HepG2 (cell line): ENCODE data around the gene ZXDC. TPM values are rescaled to one million over a fixed set of nuclear protein-coding genes. Genes with fewer than 3 reads are reported as not detected.
A peak's percentile ranks its signal among the peaks of the same experiment; 100 is the strongest.

Experiments
- DNMT1 ChIP-seq: sonication (generic); formaldehyde crosslinking; IDR thresholded peaks from 2 replicates; pipeline ENCODE4 v1.5.1; 2020; ENCODE audit warnings: mild to moderate bottlenecking, missing genetic modification reagents
- EED ChIP-seq: sonication (generic); formaldehyde crosslinking; IDR thresholded peaks from 2 replicates; pipeline ENCODE4 v1.5.0; 2020; ENCODE audit warnings: mild to moderate bottlenecking, missing genetic modification reagents
- HMG20B ChIP-seq: conservative IDR thresholded peaks from 2 replicates; pipeline ENCODE4 v1.6.1; 2016; ENCODE audit warnings: missing genetic modification reagents, missing compliant biosample characterization
- IRX3 ChIP-seq: sonication (generic); formaldehyde crosslinking; IDR thresholded peaks from 2 replicates; pipeline ENCODE4 v1.8.1; 2023; ENCODE audit warnings: mild to moderate bottlenecking, low read depth, missing genetic modification reagents, borderline replicate concordance
- MED8 ChIP-seq: sonication (generic); formaldehyde crosslinking; IDR thresholded peaks from 2 replicates; pipeline ENCODE4 v1.8.1; 2023; ENCODE audit warnings: mild to moderate bottlenecking, missing genetic modification reagents; ENCODE audit not compliant: insufficient replicate concordance
- MYC ChIP-seq: sonication (generic); formaldehyde crosslinking; IDR thresholded peaks from 2 replicates; pipeline ENCODE4 v1.9.0; 2021; ENCODE audit warnings: missing genetic modification reagents, borderline replicate concordance
- NFE2L2 ChIP-seq: fragments of 150-350 bp; IDR thresholded peaks from 2 replicates; pipeline ENCODE4 v1.6.1; 2014; ENCODE audit warnings: low read length
- PHF5A ChIP-seq: IDR thresholded peaks from one replicate; pipeline ENCODE4 v1.6.1; 2018; ENCODE audit warnings: low read depth, missing genetic modification reagents; ENCODE audit not compliant: unreplicated experiment
- RXRA ChIP-seq: sonication (generic); formaldehyde crosslinking; IDR thresholded peaks from 2 replicates; pipeline ENCODE4 v1.5.1; 2020; ENCODE audit warnings: missing genetic modification reagents
- SNAPC5 ChIP-seq: sonication (generic); formaldehyde crosslinking; IDR thresholded peaks from 2 replicates; pipeline ENCODE4 v1.8.1; 2023; ENCODE audit warnings: mild to moderate bottlenecking, missing genetic modification reagents, borderline replicate concordance
- TARDBP ChIP-seq: sonication (generic); formaldehyde crosslinking; IDR thresholded peaks from 2 replicates; pipeline ENCODE4 v1.8.0; 2022; ENCODE audit warnings: mild to moderate bottlenecking, missing genetic modification reagents
- TCF7 ChIP-seq: sonication (generic); IDR thresholded peaks from 2 replicates; pipeline ENCODE4 v1.6.1; 2016; ENCODE audit warnings: antibody characterized with exemption, low read depth
- TFAP4 ChIP-seq: sonication (generic); IDR thresholded peaks from 2 replicates; pipeline ENCODE4 v1.6.1; 2016; ENCODE audit warnings: low read depth, borderline replicate concordance
- TP53 ChIP-seq: sonication (generic); formaldehyde crosslinking; conservative IDR thresholded peaks from 2 replicates; pipeline ENCODE4 v1.4.0; 2020; ENCODE audit warnings: missing genetic modification reagents
- ZNF17 ChIP-seq: sonication (generic); formaldehyde crosslinking; IDR thresholded peaks from 2 replicates; pipeline ENCODE4 v1.5.0; 2020; ENCODE audit warnings: mild to moderate bottlenecking, missing genetic modification reagents
- ZNF205 ChIP-seq: IDR thresholded peaks from 2 replicates; pipeline ENCODE4 v1.6.1; 2018; ENCODE audit warnings: missing biosample characterization, missing genetic modification reagents
- ZNF251 ChIP-seq: sonication (generic); formaldehyde crosslinking; IDR thresholded peaks from 2 replicates; pipeline ENCODE4 v1.9.0; 2021; ENCODE audit warnings: mild to moderate bottlenecking, missing genetic modification reagents
- ZNF33B ChIP-seq: sonication (generic); formaldehyde crosslinking; IDR thresholded peaks from 2 replicates; pipeline ENCODE4 v1.5.1; 2020; ENCODE audit warnings: mild to moderate bottlenecking, missing genetic modification reagents
- ZNF512 ChIP-seq: sonication (generic); formaldehyde crosslinking; IDR thresholded peaks from 2 replicates; pipeline ENCODE4 v1.4.0; 2020; ENCODE audit warnings: mild to moderate bottlenecking, missing genetic modification reagents
- ZNF549 ChIP-seq: sonication (generic); formaldehyde crosslinking; IDR thresholded peaks from 2 replicates; pipeline ENCODE4 v1.5.0; 2020; ENCODE audit warnings: missing genetic modification reagents
- ZNF737 ChIP-seq: sonication (generic); formaldehyde crosslinking; IDR thresholded peaks from 2 replicates; pipeline ENCODE4 v1.5.0; 2020; ENCODE audit warnings: missing genetic modification reagents, mild to moderate bottlenecking, borderline replicate concordance
- ZNF878 ChIP-seq: sonication (generic); formaldehyde crosslinking; IDR thresholded peaks from 2 replicates; pipeline ENCODE4 v1.8.1; 2023; ENCODE audit warnings: mild to moderate bottlenecking, missing genetic modification reagents, moderate library complexity
- polyA plus RNA-seq, 8 experiments: library from polyadenylated mRNA; depleted of rRNA in 3 of 8; stranded (reverse) in 7 of 8; unstranded in 1 of 8; fragments of >200 nt; fragmentation: Illumina TruSeq in 4 of 8; extraction: Trizol in 4 of 8; gene quantifications; 2 replicates each; pipeline versions ENCODE4 v1.2.1 to v1.2.3, GENCODE V29; 2011 to 2016; ENCODE audit warnings: low read depth in 4 of 8, missing spikeins in 1 of 8, mixed read lengths in 1 of 8; ENCODE audit not compliant: insufficient read depth in 1 of 8
- total RNA-seq, 5 experiments: library from RNA; depleted of rRNA; stranded (reverse); fragments of >200 nt; fragmentation: Illumina TruSeq; extraction: Trizol; gene quantifications; 2 replicates each; pipeline ENCODE4 v1.2.3, GENCODE V29; 2016; ENCODE audit warnings: low read depth in 1 of 5
- TF ChIP-seq, protein P1 (sequence below): sonication (generic); formaldehyde crosslinking; IDR thresholded peaks from 2 replicates; pipeline ENCODE4 v1.4.0; 2020; ENCODE audit warnings: missing genetic modification reagents
- TF ChIP-seq, protein P2 (sequence below): sonication (generic); formaldehyde crosslinking; IDR thresholded peaks from 2 replicates; pipeline ENCODE4 v1.4.0; 2020; ENCODE audit warnings: mild to moderate bottlenecking, missing genetic modification reagents

Gene ZXDC
- total and polyA plus RNA-seq, 2 of the 13 experiments (the other 11 are each of a cell fraction or from before 2014, with no cell fraction given): 17.6 to 21.2 TPM

GRCh38 chr3:126522363-126522788 is 46.7 kb upstream of the ZXDC start (continued):
- TF ChIP-seq RXRA (CRISPR knock-in tag): no peak
- no peak for TF ChIP-seq TCF7
- TF ChIP-seq NFE2L2: no peak
- TF ChIP-seq, protein P1, sequence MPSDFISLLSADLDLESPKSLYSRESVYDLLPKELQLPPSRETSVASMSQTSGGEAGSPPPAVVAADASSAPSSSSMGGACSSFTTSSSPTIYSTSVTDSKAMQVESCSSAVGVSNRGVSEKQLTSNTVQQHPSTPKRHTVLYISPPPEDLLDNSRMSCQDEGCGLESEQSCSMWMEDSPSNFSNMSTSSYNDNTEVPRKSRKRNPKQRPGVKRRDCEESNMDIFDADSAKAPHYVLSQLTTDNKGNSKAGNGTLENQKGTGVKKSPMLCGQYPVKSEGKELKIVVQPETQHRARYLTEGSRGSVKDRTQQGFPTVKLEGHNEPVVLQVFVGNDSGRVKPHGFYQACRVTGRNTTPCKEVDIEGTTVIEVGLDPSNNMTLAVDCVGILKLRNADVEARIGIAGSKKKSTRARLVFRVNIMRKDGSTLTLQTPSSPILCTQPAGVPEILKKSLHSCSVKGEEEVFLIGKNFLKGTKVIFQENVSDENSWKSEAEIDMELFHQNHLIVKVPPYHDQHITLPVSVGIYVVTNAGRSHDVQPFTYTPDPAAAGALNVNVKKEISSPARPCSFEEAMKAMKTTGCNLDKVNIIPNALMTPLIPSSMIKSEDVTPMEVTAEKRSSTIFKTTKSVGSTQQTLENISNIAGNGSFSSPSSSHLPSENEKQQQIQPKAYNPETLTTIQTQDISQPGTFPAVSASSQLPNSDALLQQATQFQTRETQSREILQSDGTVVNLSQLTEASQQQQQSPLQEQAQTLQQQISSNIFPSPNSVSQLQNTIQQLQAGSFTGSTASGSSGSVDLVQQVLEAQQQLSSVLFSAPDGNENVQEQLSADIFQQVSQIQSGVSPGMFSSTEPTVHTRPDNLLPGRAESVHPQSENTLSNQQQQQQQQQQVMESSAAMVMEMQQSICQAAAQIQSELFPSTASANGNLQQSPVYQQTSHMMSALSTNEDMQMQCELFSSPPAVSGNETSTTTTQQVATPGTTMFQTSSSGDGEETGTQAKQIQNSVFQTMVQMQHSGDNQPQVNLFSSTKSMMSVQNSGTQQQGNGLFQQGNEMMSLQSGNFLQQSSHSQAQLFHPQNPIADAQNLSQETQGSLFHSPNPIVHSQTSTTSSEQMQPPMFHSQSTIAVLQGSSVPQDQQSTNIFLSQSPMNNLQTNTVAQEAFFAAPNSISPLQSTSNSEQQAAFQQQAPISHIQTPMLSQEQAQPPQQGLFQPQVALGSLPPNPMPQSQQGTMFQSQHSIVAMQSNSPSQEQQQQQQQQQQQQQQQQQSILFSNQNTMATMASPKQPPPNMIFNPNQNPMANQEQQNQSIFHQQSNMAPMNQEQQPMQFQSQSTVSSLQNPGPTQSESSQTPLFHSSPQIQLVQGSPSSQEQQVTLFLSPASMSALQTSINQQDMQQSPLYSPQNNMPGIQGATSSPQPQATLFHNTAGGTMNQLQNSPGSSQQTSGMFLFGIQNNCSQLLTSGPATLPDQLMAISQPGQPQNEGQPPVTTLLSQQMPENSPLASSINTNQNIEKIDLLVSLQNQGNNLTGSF (CRISPR knock-in tag): no peak
- no peak for TF ChIP-seq ZNF205 (CRISPR knock-in tag)
- TF ChIP-seq EED: no peak
- no peak for TF ChIP-seq HMG20B
- TF ChIP-seq, protein P2, sequence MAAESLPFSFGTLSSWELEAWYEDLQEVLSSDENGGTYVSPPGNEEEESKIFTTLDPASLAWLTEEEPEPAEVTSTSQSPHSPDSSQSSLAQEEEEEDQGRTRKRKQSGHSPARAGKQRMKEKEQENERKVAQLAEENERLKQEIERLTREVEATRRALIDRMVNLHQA (CRISPR knock-in tag): no peak
- no peak for TF ChIP-seq IRX3 (CRISPR knock-in tag)
- TF ChIP-seq MYC (CRISPR knock-in tag): peak; percentile 35; the same call in 1 of the 2 replicates
- no peak for TF ChIP-seq ZNF737 (CRISPR knock-in tag)
- TF ChIP-seq DNMT1: no peak
- TF ChIP-seq SNAPC5 (CRISPR knock-in tag): no peak
- TF ChIP-seq ZNF33B (CRISPR knock-in tag): no peak
- TF ChIP-seq ZNF17 (CRISPR knock-in tag): no peak
- TF ChIP-seq ZNF878 (CRISPR knock-in tag): no peak
- no peak for TF ChIP-seq TFAP4
- no peak for TF ChIP-seq ZNF251 (CRISPR knock-in tag)
- TF ChIP-seq PHF5A: no peak
- TF ChIP-seq TP53 (CRISPR knock-in tag): no peak
- 0 out of 2 replicates have a peak, but pooled peaks have one; percentile 58 for TF ChIP-seq TARDBP
- TF ChIP-seq ZNF549: no peak
- no peak for TF ChIP-seq ZNF512
- TF ChIP-seq MED8 (CRISPR knock-in tag): no peak
